ENCODE data around the gene ZNF526. TPM values are rescaled to one million over a fixed set of nuclear protein-coding genes. Genes with fewer than 3 reads are reported as not detected.

ZNF526 gene
- total RNA-seq, 4 donors from 2014 or later, result 3.9 to 9.8 (median 5.8) TPM

DNA sequence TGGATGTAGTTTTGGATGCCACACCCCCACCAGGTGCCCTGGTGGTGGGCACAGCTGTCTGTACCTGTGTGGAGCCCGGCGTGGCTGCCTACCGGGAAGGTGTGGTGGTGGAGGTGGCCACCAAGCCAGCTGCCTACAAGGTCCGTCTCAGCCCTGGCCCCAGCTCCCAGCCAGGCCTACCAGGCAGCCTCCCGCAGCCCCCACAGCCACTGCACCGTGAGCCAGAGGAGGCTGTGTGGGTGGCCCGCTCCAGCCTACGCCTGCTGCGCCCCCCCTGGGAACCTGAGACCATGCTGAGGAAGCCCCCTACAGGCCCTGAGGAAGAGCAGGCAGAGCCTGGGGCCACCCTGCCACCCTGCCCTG lies 52.4 kb downstream of the ZNF526 start:
- TF ChIP-seq, protein P1, sequence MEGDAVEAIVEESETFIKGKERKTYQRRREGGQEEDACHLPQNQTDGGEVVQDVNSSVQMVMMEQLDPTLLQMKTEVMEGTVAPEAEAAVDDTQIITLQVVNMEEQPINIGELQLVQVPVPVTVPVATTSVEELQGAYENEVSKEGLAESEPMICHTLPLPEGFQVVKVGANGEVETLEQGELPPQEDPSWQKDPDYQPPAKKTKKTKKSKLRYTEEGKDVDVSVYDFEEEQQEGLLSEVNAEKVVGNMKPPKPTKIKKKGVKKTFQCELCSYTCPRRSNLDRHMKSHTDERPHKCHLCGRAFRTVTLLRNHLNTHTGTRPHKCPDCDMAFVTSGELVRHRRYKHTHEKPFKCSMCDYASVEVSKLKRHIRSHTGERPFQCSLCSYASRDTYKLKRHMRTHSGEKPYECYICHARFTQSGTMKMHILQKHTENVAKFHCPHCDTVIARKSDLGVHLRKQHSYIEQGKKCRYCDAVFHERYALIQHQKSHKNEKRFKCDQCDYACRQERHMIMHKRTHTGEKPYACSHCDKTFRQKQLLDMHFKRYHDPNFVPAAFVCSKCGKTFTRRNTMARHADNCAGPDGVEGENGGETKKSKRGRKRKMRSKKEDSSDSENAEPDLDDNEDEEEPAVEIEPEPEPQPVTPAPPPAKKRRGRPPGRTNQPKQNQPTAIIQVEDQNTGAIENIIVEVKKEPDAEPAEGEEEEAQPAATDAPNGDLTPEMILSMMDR (IDR thresholded peaks at IDR 0.05; ENCODE audit: low read depth), result no peak

DNA sequence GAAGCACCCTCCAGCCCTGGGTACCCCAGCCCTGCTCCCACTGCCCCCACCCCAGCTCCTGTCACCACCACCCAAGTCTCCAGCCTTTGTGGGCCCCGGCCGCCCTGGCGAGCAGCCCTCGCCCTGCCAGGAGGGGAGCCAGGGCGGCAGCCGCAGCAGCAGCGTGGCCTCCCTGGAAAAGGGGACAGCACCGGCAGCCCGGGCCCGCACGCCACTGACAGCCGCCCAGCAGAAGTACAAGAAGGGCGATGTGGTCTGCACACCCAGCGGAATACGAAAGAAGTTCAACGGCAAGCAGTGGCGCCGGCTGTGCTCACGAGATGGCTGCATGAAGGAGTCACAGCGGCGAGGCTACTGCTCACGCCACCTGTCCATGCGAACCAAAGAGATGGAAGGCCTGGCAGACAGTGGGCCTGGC lies 52.9 kb downstream of the ZNF526 start:
- TF ChIP-seq, protein P1 (IDR thresholded peaks at IDR 0.05; ENCODE audit: low read depth), result no peak

DNA sequence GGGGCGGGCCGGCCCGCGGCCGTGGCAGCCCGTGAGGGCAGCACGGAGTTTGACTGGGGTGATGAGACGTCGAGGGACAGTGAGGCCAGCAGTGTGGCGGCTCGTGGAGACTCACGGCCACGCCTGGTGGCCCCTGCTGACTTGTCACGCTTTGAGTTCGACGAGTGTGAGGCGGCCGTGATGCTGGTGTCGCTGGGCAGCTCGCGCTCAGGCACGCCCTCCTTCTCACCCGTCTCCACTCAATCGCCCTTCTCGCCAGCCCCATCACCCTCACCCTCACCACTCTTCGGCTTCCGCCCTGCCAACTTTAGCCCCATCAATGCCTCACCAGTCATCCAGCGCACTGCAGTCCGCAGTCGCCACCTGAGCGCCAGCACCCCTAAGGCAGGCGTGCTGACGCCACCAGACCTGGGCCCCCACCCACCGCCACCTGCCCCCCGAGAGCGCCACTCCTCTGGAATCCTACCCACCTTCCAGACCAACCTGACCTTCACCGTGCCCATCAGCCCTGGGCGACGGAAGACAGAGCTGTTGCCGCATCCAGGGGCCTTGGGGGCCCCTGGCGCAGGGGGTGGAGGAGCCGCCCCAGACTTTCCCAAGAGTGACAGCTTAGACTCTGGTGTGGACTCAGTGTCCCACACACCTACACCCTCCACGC lies 53.4 kb downstream of the ZNF526 start:
- TF ChIP-seq, protein P1 (IDR thresholded peaks at IDR 0.05; ENCODE audit: low read depth), result no peak

DNA sequence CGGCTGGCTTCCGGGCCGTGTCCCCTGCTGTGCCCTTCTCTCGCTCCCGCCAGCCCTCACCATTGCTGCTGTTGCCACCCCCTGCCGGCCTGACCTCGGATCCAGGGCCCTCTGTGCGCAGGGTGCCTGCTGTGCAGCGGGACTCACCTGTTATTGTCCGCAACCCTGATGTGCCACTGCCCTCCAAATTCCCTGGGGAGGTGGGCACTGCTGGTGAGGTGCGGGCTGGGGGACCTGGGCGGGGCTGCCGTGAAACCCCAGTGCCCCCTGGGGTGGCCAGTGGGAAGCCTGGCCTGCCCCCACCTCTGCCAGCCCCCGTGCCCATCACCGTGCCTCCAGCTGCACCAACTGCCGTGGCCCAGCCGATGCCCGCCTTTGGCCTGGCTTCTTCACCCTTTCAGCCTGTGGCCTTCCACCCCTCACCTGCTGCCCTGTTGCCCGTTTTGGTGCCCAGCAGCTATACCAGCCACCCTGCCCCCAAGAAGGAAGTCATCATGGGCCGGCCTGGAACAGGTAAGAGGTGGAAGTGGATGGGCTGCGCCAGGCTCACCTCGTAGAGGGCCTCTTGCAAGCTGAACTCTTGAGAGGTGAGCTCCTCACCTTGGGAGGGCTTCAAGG lies 54.1 kb downstream of the ZNF526 start:
- TF ChIP-seq, protein P1 (IDR thresholded peaks at IDR 0.05; ENCODE audit: low read depth), result no peak

DNA sequence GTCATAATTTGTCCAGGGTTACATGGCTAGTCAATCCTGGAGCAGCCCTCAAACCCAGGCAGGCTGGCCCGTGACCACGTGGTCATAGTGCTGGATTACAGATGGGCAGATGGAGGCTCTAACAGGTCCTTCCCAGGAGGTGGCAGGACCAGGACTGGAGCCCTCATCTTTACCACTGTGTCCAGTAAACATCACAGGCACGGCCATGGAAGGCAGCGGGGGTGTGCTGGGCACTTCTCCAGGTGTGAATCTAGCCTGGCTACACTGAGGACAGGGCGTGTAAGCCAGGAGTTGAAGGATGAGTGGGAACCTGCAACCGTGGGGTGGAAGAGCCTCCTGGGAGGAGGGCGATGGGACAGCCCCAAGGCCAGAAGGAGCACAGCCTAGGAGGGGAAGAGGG lies 55.0 kb downstream of the ZNF526 start:
- TF ChIP-seq, protein P1 (IDR thresholded peaks at IDR 0.05; ENCODE audit: low read depth), result no peak

DNA sequence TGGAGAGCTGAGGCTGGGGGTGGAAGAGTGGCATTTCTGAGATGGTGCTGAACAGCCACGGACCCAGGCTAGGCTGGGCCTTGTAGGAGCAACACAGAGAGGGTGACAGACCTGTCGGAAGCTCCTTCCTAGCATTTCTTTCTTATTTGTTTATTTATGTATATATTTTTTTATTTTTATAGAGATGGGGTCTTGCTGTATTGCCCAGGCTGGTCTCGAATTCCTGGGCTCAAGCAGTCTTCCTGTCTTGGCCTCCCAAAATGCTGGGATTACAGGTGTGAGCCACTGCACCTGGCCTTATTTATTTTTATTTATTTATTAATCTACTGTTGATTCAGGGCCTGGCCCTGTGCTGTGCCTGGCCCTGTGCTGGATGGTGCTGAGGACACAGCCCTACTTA lies 55.4 kb downstream of the ZNF526 start:
- TF ChIP-seq, protein P1 (IDR thresholded peaks at IDR 0.05; ENCODE audit: low read depth), result no peak

DNA sequence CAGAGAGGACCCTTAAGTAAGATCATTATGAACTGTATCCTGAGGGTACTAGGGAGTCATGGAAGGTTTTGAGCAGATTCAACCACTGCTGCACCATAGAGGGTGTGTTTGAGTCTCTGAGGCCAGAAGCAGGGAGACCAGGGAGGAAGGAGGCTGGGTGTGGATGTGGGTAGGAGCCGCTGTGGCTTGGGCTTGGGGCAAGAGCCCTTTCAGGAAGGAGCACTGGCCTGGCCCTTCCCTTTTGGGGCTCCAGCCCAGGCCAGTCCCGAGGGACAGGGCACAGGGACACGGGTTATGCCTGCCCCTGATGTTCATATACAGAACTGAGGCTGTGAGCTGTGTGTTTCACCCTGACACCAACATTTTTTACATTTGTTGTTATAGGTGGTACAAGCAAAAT lies 56.2 kb downstream of the ZNF526 start:
- TF ChIP-seq, protein P1 (IDR thresholded peaks at IDR 0.05; ENCODE audit: low read depth), result no peak

Measured in subcutaneous adipose tissue (tissue), 4 donors.